Activated CD4-positive, alpha-beta T cell treated with anti-CD3 and anti-CD28 coated beads, Interleukin-2, amount 10 ng/mL, durations not matched to agents 24 days and 14 days (primary cell): Measurements from ENCODE around the gene TMEM254. TPM values are rescaled to one million over a fixed set of nuclear protein-coding genes. Genes with fewer than 3 reads are reported as not detected.
"Not testable (repeated sequence)": the region's sequence is repeated elsewhere in the genome, so short reads cannot be mapped to it uniquely, and the experiment has no call there.

Experiments
- DNase-seq: peaks from one replicate; pipeline ENCODE4 v3.0.0; 2022
- H3K27ac Mint-ChIP-seq: one replicate; pipeline ENCODE4 v1.8.0; 2022; ENCODE audit warnings: mild to moderate bottlenecking, mixed read lengths
- H3K27me3 Mint-ChIP-seq: one replicate; pipeline ENCODE4 v1.8.0; 2022; ENCODE audit warnings: mixed read lengths
- H3K36me3 Mint-ChIP-seq: one replicate; pipeline ENCODE4 v1.8.0; 2022; ENCODE audit warnings: low read depth, mild to moderate bottlenecking, mixed read lengths
- H3K4me1 Mint-ChIP-seq: one replicate; pipeline ENCODE4 v1.8.0; 2021; ENCODE audit warnings: mixed read lengths
- H3K4me3 Mint-ChIP-seq: one replicate; pipeline ENCODE4 v1.8.0; 2022; ENCODE audit warnings: mild to moderate bottlenecking, moderate library complexity, mixed read lengths
- H3K9me3 Mint-ChIP-seq: one replicate; pipeline ENCODE4 v1.8.0; 2021; ENCODE audit warnings: mixed read lengths
- intact Hi-C: fragments of 100-400 bp; cut with micrococcal nuclease; formaldehyde crosslinking; loops from one replicate; pipeline ENCODE4 v1.15.1; 2023
- total RNA-seq: library from RNA; stranded (reverse); gene quantifications from 2 replicates; pipeline ENCODE4 v1.2.3, GENCODE V29; 2022

Gene TMEM254
- total RNA-seq, 1 donor from 2014 or later: 14.8 TPM

- no peaks in the 10 kb centered on the region for H3K9me3 Mint-ChIP-seq
- H3K4me3 Mint-ChIP-seq: no peak overlapping the region
- peaks cover 2% of the 10 kb centered on the region for H3K27me3 Mint-ChIP-seq
- no peak for DNase-seq
- no peaks in the 10 kb centered on the region for H3K36me3 Mint-ChIP-seq
- intact Hi-C loops: loop anchor here (5.0 kb wide), 1 partner anchor 75 kb away; the partner anchor contains the start of gene PLAC9
- H3K4me1 Mint-ChIP-seq: peaks cover 3% of the 10 kb centered on the region
- no peak overlapping the region for H3K27ac Mint-ChIP-seq
These were observed 21.3 kb upstream of the TMEM254 start for GRCh38 chr10:80057171-80057570.

GRCh38 chr10:80064120-80064886, 14.2 kb upstream of the TMEM254 start:
- Mint-ChIP-seq H3K9me3 (peaks cover 5% of the 10 kb centered on the region), H3K4me3 (no peak overlapping the region), H3K27ac (no peak overlapping the region), H3K27me3 (peaks cover 5% of the 10 kb centered on the region), H3K36me3 (no peaks in the 10 kb centered on the region), H3K4me1 (no peaks in the 10 kb centered on the region)
- intact Hi-C loops: no loop called here
- DNase-seq: no peak

DNA sequence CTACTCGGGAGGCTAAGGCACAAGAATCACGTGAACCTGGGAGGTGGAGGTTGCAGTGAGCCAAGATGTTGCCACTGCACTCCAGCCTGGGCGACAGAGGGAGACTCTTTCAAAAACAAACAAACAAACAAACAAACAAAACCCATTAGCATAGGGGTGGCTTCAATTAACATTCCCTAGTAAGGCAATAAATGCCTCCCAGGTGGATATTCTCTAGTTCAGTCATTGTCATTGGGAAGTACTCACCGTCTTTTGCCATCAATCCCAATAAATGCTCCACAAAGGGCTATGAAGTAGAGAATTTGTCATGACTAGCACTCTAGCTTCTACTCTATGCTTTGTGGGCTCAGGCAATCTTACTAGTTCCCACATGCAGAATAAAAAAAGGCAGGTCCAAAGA, 11.7 kb upstream of the TMEM254 start:
- DNase-seq: no peak
- H3K9me3 Mint-ChIP-seq: peaks cover 5% of the 10 kb centered on the region
- no peak overlapping the region for H3K27ac Mint-ChIP-seq
- no peaks in the 10 kb centered on the region for H3K4me1 Mint-ChIP-seq
- no peaks in the 10 kb centered on the region for H3K36me3 Mint-ChIP-seq
- peaks cover 9% of the 10 kb centered on the region for H3K27me3 Mint-ChIP-seq
- H3K4me3 Mint-ChIP-seq: no peak overlapping the region
- intact Hi-C loops: no loop called here

GRCh38 chr10:80067821-80068220, 10.6 kb upstream of the TMEM254 start:
- intact Hi-C loops, H3K27ac Mint-ChIP-seq, H3K4me1 Mint-ChIP-seq: not testable (repeated sequence)

DNA sequence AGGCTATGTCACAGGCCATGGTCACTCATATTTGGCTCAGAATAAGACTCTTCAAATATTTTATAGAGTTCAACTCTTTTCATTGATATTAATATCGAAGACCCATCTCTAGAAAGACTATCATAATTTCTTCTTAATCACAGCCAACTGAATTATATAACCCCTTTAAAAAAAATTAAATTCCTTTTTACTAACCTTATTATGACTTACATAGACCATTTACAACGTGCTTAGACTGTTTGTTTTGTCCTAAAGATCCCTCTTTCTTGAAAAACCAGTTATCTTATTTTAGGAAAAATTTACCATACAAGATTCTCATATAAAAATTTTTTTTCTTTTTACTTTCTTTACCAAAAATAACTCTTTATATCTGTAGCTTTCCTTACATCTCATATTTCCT, 10.2 kb upstream of the TMEM254 start:
- H3K27ac Mint-ChIP-seq: no peak overlapping the region
- no peak for DNase-seq
- H3K27me3 Mint-ChIP-seq: peaks cover 7% of the 10 kb centered on the region
- intact Hi-C loops: no loop called here
- H3K36me3 Mint-ChIP-seq: no peaks in the 10 kb centered on the region
- no peak overlapping the region for H3K4me3 Mint-ChIP-seq
- peaks cover 5% of the 10 kb centered on the region for H3K9me3 Mint-ChIP-seq
- no peaks in the 10 kb centered on the region for H3K4me1 Mint-ChIP-seq

More at GRCh38 chr10:80067821-80068220, 10.6 kb upstream of the TMEM254 start:
- H3K4me3 Mint-ChIP-seq, H3K9me3 Mint-ChIP-seq, H3K27me3 Mint-ChIP-seq, DNase-seq, H3K36me3 Mint-ChIP-seq: not testable (repeated sequence)

GRCh38 chr10:80070057-80070456, 8.4 kb upstream of the TMEM254 start:
- Mint-ChIP-seq H3K36me3 (no peaks in the 10 kb centered on the region), H3K27me3 (peaks cover 7% of the 10 kb centered on the region), H3K27ac (no peak overlapping the region), H3K4me1 (no peaks in the 10 kb centered on the region), H3K9me3 (peaks cover 5% of the 10 kb centered on the region), H3K4me3 (no peak overlapping the region)
- DNase-seq: no peak
- intact Hi-C loops: no loop called here

- Mint-ChIP-seq H3K27me3 (peaks cover 7% of the 10 kb centered on the region), H3K9me3 (peaks cover 5% of the 10 kb centered on the region), H3K4me3 (no peak overlapping the region), H3K36me3 (no peaks in the 10 kb centered on the region), H3K27ac (no peak overlapping the region), H3K4me1 (peaks cover 8% of the 10 kb centered on the region)
- DNase-seq: no peak
- intact Hi-C loops: no loop called here
These were observed 5.9 kb upstream of the TMEM254 start for GRCh38 chr10:80072584-80072983.

- H3K9me3 Mint-ChIP-seq: no peaks in the 10 kb centered on the region
- no peaks in the 10 kb centered on the region for H3K36me3 Mint-ChIP-seq
- H3K4me3 Mint-ChIP-seq: no peak overlapping the region
- peaks cover 23% of the 10 kb centered on the region for H3K4me1 Mint-ChIP-seq
- no peak for DNase-seq
- H3K27ac Mint-ChIP-seq: no peak overlapping the region
- intact Hi-C loops: loop anchor here (5.0 kb wide), 2 partner anchors 112 to 127 kb away; no protein-coding TSS in a partner anchor
- no peaks in the 10 kb centered on the region for H3K27me3 Mint-ChIP-seq
These were observed 2.7 kb upstream of the TMEM254 start for GRCh38 chr10:80075781-80076180.

DNA sequence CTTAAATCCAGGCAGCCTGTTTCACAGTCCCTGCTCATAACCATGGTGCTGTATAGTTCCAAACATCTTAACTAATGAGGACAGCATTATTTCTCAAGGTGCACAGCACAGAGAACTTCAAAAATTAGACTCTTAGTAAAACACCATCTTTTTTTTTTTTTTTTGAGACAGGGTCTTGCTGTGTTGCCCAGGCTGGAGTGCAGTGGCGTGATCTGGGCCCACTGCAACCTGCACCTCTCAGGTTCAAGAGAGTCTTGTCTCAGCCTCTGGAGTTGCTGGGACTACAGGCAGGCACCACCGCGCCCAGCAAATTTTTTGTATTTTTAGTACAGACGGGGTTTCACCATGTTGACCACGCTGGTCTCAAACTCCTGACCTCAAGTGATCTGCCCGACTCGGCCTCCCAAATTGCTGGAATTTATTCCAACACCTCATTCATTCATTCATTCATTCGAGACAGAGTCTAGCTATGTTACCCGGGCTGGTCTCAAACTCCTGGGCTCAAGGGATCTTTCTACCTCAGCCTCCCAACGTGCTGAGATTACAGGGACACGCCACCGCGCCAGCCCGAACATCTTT, 507 bp upstream of the TMEM254 start:
- intact Hi-C loops: loop anchor here (5.0 kb wide), 2 partner anchors 109 to 124 kb away; no protein-coding TSS in a partner anchor
- no peak for DNase-seq
- peak overlapping the region; percentile 97 for H3K27ac Mint-ChIP-seq

GRCh38 chr10:80079312-80079719, 851 bp downstream of the TMEM254 start:
- Mint-ChIP-seq H3K4me1 (peaks cover 23% of the 10 kb centered on the region), H3K4me3 (peak overlapping the region; percentile 97), H3K27me3 (no peaks in the 10 kb centered on the region), H3K27ac (peak overlapping the region; percentile 97), H3K36me3 (no peaks in the 10 kb centered on the region), H3K9me3 (no peaks in the 10 kb centered on the region)
- DNase-seq: no peak
- intact Hi-C loops: loop anchor here (5.0 kb wide), 2 partner anchors 108 to 123 kb away; no protein-coding TSS in a partner anchor

More for the DNA sequence above, 507 bp upstream of the TMEM254 start:
- Mint-ChIP-seq H3K4me3 (peak overlapping the region; percentile 97), H3K9me3 (no peaks in the 10 kb centered on the region), H3K27me3 (no peaks in the 10 kb centered on the region), H3K4me1 (peaks cover 23% of the 10 kb centered on the region), H3K36me3 (no peaks in the 10 kb centered on the region)

- Mint-ChIP-seq H3K4me1 (peaks cover 18% of the 10 kb centered on the region), H3K4me3 (no peak overlapping the region), H3K27me3 (no peaks in the 10 kb centered on the region), H3K27ac (no peak overlapping the region), H3K9me3 (no peaks in the 10 kb centered on the region), H3K36me3 (no peaks in the 10 kb centered on the region)
- intact Hi-C loops: no loop called here
- no peak for DNase-seq
These were observed 2.6 kb downstream of the TMEM254 start for GRCh38 chr10:80081026-80081425.

DNA sequence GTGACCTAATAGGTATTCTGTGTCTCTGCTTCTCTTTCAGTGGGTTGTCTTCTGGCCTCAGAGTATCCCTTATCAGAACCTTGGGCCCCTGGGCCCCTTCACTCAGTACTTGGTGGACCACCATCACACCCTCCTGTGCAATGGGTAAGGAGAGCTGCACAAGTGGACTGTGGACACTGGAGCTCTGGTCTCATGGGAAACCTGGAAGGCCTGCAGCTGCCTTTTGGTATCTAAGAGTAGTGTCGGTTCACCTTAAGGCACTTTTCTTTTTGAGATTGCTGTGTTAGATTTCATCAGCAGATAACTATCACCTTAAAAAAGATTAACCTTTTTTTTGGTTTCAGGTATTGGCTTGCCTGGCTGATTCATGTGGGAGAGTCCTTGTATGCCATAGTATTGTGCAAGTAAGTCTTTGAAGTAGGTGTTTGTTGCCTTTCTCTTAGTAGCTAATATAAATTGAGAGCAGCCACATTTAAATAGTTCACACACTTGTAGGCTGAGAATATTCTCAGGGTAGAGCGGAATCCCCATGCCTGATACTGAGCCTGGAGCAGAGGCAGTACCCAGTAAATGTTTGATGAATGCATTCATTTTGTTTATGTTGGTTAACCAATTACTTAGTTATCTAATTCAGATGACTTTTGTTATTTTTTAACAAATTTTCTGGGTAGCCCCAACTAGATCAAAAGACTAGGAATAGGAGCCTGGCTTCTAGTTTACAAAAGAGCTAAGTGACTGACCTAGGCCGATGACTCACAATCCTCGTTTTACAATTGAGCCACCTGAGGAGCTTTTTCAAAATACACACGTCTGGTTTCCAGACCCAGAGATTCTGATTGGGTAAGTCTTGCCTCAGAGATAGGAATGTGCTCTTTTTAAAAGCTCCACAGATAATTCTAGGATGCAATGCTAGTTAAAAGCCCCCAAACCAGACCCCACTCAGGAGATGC, 3.6 kb downstream of the TMEM254 start:
- intact Hi-C loops: no loop called here
- Mint-ChIP-seq H3K4me1 (peaks cover 17% of the 10 kb centered on the region), H3K27me3 (no peaks in the 10 kb centered on the region), H3K27ac (no peak overlapping the region), H3K4me3 (no peak overlapping the region), H3K36me3 (no peaks in the 10 kb centered on the region), H3K9me3 (no peaks in the 10 kb centered on the region)
- DNase-seq: no peak

GRCh38 chr10:80090121-80090520, 11.7 kb downstream of the TMEM254 start:
- H3K4me1 Mint-ChIP-seq: no peaks in the 10 kb centered on the region
- no peaks in the 10 kb centered on the region for H3K9me3 Mint-ChIP-seq
- intact Hi-C loops: no loop called here
- no peak overlapping the region for H3K27ac Mint-ChIP-seq
- DNase-seq: no peak
- H3K27me3 Mint-ChIP-seq: no peaks in the 10 kb centered on the region
- H3K36me3 Mint-ChIP-seq: no peaks in the 10 kb centered on the region
- no peak overlapping the region for H3K4me3 Mint-ChIP-seq
